GM10248 (cell line): ENCODE data around the gene LSM12.
A peak's percentile ranks its signal among the peaks of the same experiment; 100 is the strongest.

Experiments used
- CTCF ChIA-PET: fragments of 300-600 bp; sonication (Branson Sonifier 250); formaldehyde crosslinking; extraction: SDS; loops from one replicate; lab custom pipeline; 2021; ENCODE audit warnings: antibody characterized with exemption; lab: Yijun Ruan, JAX
- POLR2A ChIA-PET: fragments of 350-650 bp; sonication (Branson Sonifier 250); formaldehyde crosslinking; extraction: SDS; loops from one replicate; lab custom pipeline; 2020; ENCODE audit warnings: antibody characterized with exemption; lab: Yijun Ruan, JAX
- DNase-seq: peaks from one replicate; pipeline ENCODE4 v3.0.0; 2012; ENCODE audit errors: extremely low spot score
- CTCF ChIP-seq: IDR thresholded peaks from 2 replicates; pipeline ENCODE4 v1.5.1; 2012; ENCODE audit warnings: mild to moderate bottlenecking, low read depth; ENCODE audit errors: extremely low read depth, missing control alignments, control extremely low read depth

The LSM12 gene

GRCh38 chr17:44088254-44088653 is 21.8 kb upstream of the LSM12 start:
- DNase-seq, result no peak
- POLR2A ChIA-PET, result interaction anchor here (1.0 kb wide), 1 partner anchor 17 kb away, joined by 3 read pairs; no protein-coding TSS in a partner anchor
- CTCF ChIA-PET, result interaction anchor here (1.4 kb wide), 1 partner anchor 50 kb away, joined by 4 read pairs; no protein-coding TSS in a partner anchor

GRCh38 chr17:44087319-44087718 is 20.8 kb upstream of the LSM12 start:
- CTCF ChIA-PET, result interaction anchor here (1.4 kb wide), 1 partner anchor 51 kb away, joined by 4 read pairs; no protein-coding TSS in a partner anchor
- TF ChIP-seq CTCF, result no peak
- POLR2A ChIA-PET, result interaction anchor here (0.6 to 1.0 kb wide), 2 partner anchors 16 to 1386 kb away, joined by 3 to 4 read pairs; no protein-coding TSS in a partner anchor
- DNase-seq, result no peak

More at GRCh38 chr17:44088254-44088653, 21.8 kb upstream of the LSM12 start:
- TF ChIP-seq CTCF, result no peak

GRCh38 chr17:44086364-44087311 is 20.2 kb upstream of the LSM12 start:
- DNase-seq, result no peak
- ChIA-PET CTCF (interaction anchor here (1.1 to 3.6 kb wide), 3 partner anchors 13 to 40 kb away, joined by 3 to 16 read pairs (median 3); no protein-coding TSS in a partner anchor), POLR2A (no interaction called here)
- TF ChIP-seq CTCF, result no peak

- TF ChIP-seq CTCF, result no peak
- DNase-seq, result no peak
- ChIA-PET POLR2A (interaction anchor here (0.6 kb wide), 1 partner anchor 788 kb away, joined by 7 read pairs; no protein-coding TSS in a partner anchor), CTCF (interaction anchor here (1.1 to 3.6 kb wide), 3 partner anchors 14 to 41 kb away, joined by 3 to 16 read pairs (median 3); no protein-coding TSS in a partner anchor)
These were observed 19.4 kb upstream of the LSM12 start for GRCh38 chr17:44085908-44086307.

GRCh38 chr17:44084921-44085320 is 18.4 kb upstream of the LSM12 start:
- no peak for DNase-seq
- TF ChIP-seq CTCF, result no peak
- POLR2A ChIA-PET, result no interaction called here
- CTCF ChIA-PET, result interaction anchor here (0.7 to 3.6 kb wide), 4 partner anchors 10 to 42 kb away, joined by 3 to 16 read pairs (median 3); partner anchors contain the start of gene G6PC3

- CTCF ChIA-PET, result interaction anchor here (1.0 to 3.6 kb wide), 7 partner anchors 9 to 39 kb away, joined by 3 to 16 read pairs (median 4); partner anchors contain the start of gene HDAC5
- POLR2A ChIA-PET, result interaction anchor here (0.6 kb wide), 1 partner anchor 14 kb away, joined by 3 read pairs; no protein-coding TSS in a partner anchor
- TF ChIP-seq CTCF, result peak; percentile 30
- DNase-seq, result peak; percentile 42
These were observed 17.7 kb upstream of the LSM12 start for GRCh38 chr17:44084131-44084538.
